Osteoblast (primary cell): ENCODE measurements around the gene ATAD5. TPM values are rescaled to one million over a fixed set of nuclear protein-coding genes. Genes with fewer than 3 reads are reported as not detected.

ENCODE experiments used
- DNase-seq: peaks from one replicate; pipeline ENCODE4 v3.0.0; 2011; ENCODE audit warnings: low spot score, mixed read lengths; ENCODE audit not compliant: insufficient read length; ENCODE audit errors: missing footprints
- H2AFZ ChIP-seq: 2 replicates; pipeline ENCODE4 v1.6.0; 2011; ENCODE audit warnings: mild to moderate bottlenecking, low read length
- H3K27ac ChIP-seq: 2 replicates; pipeline ENCODE4 v1.5.1; 2011; ENCODE audit warnings: mild to moderate bottlenecking, low read depth, low read length, moderate library complexity
- H3K27me3 ChIP-seq: 2 replicates; pipeline ENCODE4 v1.6.0; 2012; ENCODE audit warnings: mild to moderate bottlenecking, control low read depth, inconsistent platforms, low read length, moderate library complexity; ENCODE audit not compliant: insufficient read depth
- H3K36me3 ChIP-seq: 2 replicates; pipeline ENCODE4 v1.5.1; 2011; ENCODE audit warnings: mild to moderate bottlenecking, low read length, control low read depth, moderate library complexity; ENCODE audit not compliant: insufficient read depth
- H3K4me1 ChIP-seq: 2 replicates; pipeline ENCODE4 v1.5.1; 2011; ENCODE audit warnings: mild to moderate bottlenecking, low read length, control low read depth, moderate library complexity; ENCODE audit not compliant: insufficient read depth
- H3K4me2 ChIP-seq: 2 replicates; pipeline ENCODE4 v1.6.0; 2011; ENCODE audit warnings: mild to moderate bottlenecking, low read length; ENCODE audit not compliant: insufficient read depth
- H3K4me3 ChIP-seq: fragments of 200-600 bp; sonication (generic); 3 replicates; pipeline ENCODE4 v1.5.1; 2012; ENCODE audit warnings: mild to moderate bottlenecking, low read length, inconsistent platforms; ENCODE audit not compliant: insufficient read depth
- H3K79me2 ChIP-seq: 2 replicates; pipeline ENCODE4 v1.6.0; 2012; ENCODE audit warnings: mild to moderate bottlenecking, low read length, control low read depth, inconsistent platforms; ENCODE audit not compliant: insufficient read depth
- H3K9me3 ChIP-seq: 2 replicates; pipeline ENCODE4 v1.5.1; 2011; ENCODE audit warnings: low read depth, low read length, control low read depth
- H4K20me1 ChIP-seq: 2 replicates; pipeline ENCODE4 v1.6.0; 2012; ENCODE audit warnings: mild to moderate bottlenecking, low read length, control low read depth; ENCODE audit not compliant: insufficient read depth
- total RNA-seq: library from RNA; depleted of rRNA; stranded (reverse); fragments of >200 nt; gene quantifications from 2 replicates; pipeline ENCODE4 v1.2.3, GENCODE V29; 2012
- TF ChIP-seq, protein P1 (sequence below): IDR thresholded peaks from 2 replicates; pipeline ENCODE4 v1.5.1; 2011; ENCODE audit warnings: mild to moderate bottlenecking, low read depth, low read length, moderate library complexity; ENCODE audit errors: extremely low read depth

Gene ATAD5
- total RNA-seq, 1 donor: 1.8 TPM

DNA sequence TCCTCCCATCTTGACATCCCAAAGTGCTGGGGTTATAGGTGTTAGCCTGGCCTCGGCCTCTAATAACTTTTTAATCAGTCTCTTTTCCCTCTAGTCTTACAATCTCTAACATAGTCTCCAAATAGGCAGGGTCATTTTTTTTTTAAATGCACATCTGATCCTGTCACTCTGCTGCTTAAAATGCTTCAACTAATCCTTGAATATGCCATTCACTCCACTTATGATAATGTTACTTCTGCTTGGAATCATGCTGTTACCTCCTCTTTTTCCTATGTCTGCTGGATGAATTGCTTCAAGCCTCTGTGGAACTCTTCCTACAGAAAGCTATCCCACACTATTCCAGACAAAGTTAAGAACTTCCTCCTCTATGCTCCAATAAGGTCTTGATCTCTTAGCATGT lies 30.1 kb upstream of the ATAD5 start:
- Histone ChIP-seq H3K4me1 (peaks cover 4% of the 10 kb centered on the region), H3K79me2 (peaks cover 2% of the 10 kb centered on the region), H3K4me3 (no peak overlapping the region), H2AFZ (no peak overlapping the region), H3K4me2 (no peak overlapping the region), H4K20me1 (peaks cover 3% of the 10 kb centered on the region), H3K9me3 (no peaks in the 10 kb centered on the region), H3K36me3 (peaks cover 31% of the 10 kb centered on the region), H3K27ac (no peak overlapping the region), H3K27me3 (no peaks in the 10 kb centered on the region)
- DNase-seq: no peak
- TF ChIP-seq, protein P1, sequence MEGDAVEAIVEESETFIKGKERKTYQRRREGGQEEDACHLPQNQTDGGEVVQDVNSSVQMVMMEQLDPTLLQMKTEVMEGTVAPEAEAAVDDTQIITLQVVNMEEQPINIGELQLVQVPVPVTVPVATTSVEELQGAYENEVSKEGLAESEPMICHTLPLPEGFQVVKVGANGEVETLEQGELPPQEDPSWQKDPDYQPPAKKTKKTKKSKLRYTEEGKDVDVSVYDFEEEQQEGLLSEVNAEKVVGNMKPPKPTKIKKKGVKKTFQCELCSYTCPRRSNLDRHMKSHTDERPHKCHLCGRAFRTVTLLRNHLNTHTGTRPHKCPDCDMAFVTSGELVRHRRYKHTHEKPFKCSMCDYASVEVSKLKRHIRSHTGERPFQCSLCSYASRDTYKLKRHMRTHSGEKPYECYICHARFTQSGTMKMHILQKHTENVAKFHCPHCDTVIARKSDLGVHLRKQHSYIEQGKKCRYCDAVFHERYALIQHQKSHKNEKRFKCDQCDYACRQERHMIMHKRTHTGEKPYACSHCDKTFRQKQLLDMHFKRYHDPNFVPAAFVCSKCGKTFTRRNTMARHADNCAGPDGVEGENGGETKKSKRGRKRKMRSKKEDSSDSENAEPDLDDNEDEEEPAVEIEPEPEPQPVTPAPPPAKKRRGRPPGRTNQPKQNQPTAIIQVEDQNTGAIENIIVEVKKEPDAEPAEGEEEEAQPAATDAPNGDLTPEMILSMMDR: no peak

DNA sequence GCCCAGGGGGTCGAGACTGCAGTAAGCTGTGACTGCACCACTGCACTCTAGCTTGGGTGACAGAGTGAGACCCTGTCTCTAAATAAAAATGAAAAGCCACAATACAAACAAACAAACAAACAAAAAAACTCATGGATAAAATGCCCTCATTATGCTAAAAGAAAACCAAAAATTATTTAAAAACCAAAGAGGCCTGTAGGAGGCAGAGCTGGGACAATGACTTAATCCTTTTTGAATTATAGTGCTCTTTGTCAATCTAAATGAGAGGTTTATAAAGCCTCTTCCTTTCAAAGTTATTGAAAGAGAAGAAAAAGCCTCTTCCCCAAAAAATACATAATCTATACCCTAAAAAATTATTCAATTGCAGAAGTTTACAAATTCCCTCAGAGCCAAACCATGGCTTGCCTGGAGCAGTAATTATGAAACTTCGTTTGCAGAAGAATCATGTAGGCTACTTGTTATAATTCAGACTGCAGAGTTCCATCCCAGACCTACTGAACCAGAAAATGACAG lies 25.8 kb upstream of the ATAD5 start:
- Histone ChIP-seq H3K4me3 (no peak overlapping the region), H3K4me1 (no peaks in the 10 kb centered on the region), H3K27ac (no peak overlapping the region), H3K9me3 (no peaks in the 10 kb centered on the region), H3K27me3 (no peaks in the 10 kb centered on the region), H2AFZ (no peak overlapping the region), H4K20me1 (peaks cover 3% of the 10 kb centered on the region), H3K36me3 (peaks cover 25% of the 10 kb centered on the region), H3K79me2 (peaks cover 31% of the 10 kb centered on the region), H3K4me2 (no peak overlapping the region)
- TF ChIP-seq, protein P1: peak; percentile 39
- DNase-seq: no peak

DNA sequence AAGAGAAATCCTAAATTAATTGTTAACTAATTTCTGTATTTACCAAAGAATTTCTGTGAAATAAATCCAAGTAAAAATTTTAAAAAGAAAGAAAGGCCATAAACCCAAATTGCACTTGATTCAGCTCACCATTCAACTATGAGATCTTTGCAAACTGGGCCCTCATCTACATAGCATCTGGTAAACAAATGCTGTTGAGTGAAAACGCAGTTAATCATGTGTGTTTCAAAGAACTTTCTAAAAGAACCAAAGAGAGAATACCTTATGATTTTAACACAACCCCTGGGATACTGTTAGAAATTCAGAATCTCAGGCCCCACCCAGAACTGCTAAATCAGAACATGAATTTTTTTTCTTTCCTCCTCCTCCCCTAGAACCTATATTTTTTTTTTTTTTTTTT lies 23.9 kb upstream of the ATAD5 start:
- Histone ChIP-seq H3K27ac (no peak overlapping the region), H3K36me3 (peaks cover 15% of the 10 kb centered on the region), H2AFZ (no peak overlapping the region), H3K4me1 (peaks cover 8% of the 10 kb centered on the region), H4K20me1 (peaks cover 5% of the 10 kb centered on the region), H3K27me3 (no peaks in the 10 kb centered on the region), H3K4me2 (no peak overlapping the region), H3K4me3 (no peak overlapping the region), H3K9me3 (no peaks in the 10 kb centered on the region), H3K79me2 (peaks cover 44% of the 10 kb centered on the region)
- TF ChIP-seq, protein P1: no peak
- no peak for DNase-seq

DNA sequence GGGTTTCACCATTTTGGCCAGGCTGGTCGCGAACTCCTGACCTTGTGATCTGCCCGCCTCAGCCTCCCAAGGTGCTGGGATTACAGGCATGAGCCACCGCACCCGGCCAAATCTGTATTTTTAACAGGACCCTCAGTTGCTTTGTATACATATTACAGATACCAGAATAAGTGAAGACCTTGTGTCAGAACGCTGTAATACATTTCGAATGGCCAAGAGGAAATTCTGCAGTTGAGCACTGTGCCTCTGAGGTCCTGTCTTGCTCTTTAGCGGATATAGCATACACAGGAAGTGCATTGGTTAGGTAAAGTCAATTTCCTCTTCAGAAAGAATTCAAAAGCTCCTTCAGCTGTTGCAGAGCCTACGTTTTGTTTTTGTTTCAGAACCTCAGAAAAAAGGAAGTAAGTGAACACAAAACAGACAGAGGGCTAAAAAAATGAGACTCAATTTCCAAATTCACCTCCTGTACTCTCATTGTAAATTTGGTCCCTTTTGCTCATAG lies 22.9 kb upstream of the ATAD5 start:
- TF ChIP-seq, protein P1: no peak
- Histone ChIP-seq H3K27ac (no peak overlapping the region), H4K20me1 (peaks cover 8% of the 10 kb centered on the region), H3K4me1 (peaks cover 14% of the 10 kb centered on the region), H2AFZ (no peak overlapping the region), H3K4me3 (no peak overlapping the region), H3K27me3 (no peaks in the 10 kb centered on the region), H3K36me3 (peaks cover 6% of the 10 kb centered on the region), H3K9me3 (no peaks in the 10 kb centered on the region), H3K79me2 (peaks cover 52% of the 10 kb centered on the region), H3K4me2 (no peak overlapping the region)
- no peak for DNase-seq
